SU-DHL-6 (cell line): ENCODE measurements around the gene C2orf49.

ENCODE experiments used
- H2AFZ ChIP-seq: fragments of 200-600 bp; sonication (generic); 2 replicates; pipeline ENCODE4 v1.6.1; 2014; ENCODE audit warnings: low read depth, mild to moderate bottlenecking, moderate library complexity, mixed read lengths, antibody characterized with exemption, low read length; ENCODE audit not compliant: severe bottlenecking
- H3F3A ChIP-seq: fragments of 200-600 bp; shearing (Covaris generic); 2 replicates; pipeline ENCODE4 v1.6.0; 2016; ENCODE audit warnings: antibody characterized with exemption, mild to moderate bottlenecking; ENCODE audit not compliant: insufficient read depth
- H3K27ac ChIP-seq: fragments of 200-600 bp; sonication (generic); 2 replicates; pipeline ENCODE4 v1.5.1; 2016; ENCODE audit warnings: low read depth, mild to moderate bottlenecking, low read length, moderate library complexity, mixed read lengths
- H3K27me3 ChIP-seq: fragments of 200-600 bp; sonication (generic), shearing (Covaris generic); 2 replicates; pipeline ENCODE4 v1.6.0; 2014; ENCODE audit warnings: mild to moderate bottlenecking, low read length
- H3K36me3 ChIP-seq: fragments of 200-600 bp; sonication (generic); 2 replicates; pipeline ENCODE4 v1.6.1; 2014; ENCODE audit warnings: mild to moderate bottlenecking, low read length, mixed read lengths
- H3K4me2 ChIP-seq: fragments of 300-600, 200-600 bp; shearing (Covaris generic), sonication (generic); 2 replicates; pipeline ENCODE4 v1.6.0; 2014; ENCODE audit warnings: low read length, low read depth, mild to moderate bottlenecking; ENCODE audit not compliant: poor library complexity, severe bottlenecking
- H3K4me3 ChIP-seq: fragments of 200-600 bp; sonication (generic); 2 replicates; pipeline ENCODE4 v1.5.1; 2014; ENCODE audit warnings: antibody characterized with exemption, low read length, mild to moderate bottlenecking, mixed read lengths; ENCODE audit not compliant: insufficient read depth, poor library complexity, severe bottlenecking
- H3K79me2 ChIP-seq: fragments of 200-600 bp; sonication (generic); 2 replicates; pipeline ENCODE4 v1.6.1; 2014; ENCODE audit warnings: mild to moderate bottlenecking, low read length, moderate library complexity; ENCODE audit not compliant: insufficient read depth
- H3K9ac ChIP-seq: fragments of 200-600 bp; sonication (generic); 2 replicates; pipeline ENCODE4 v1.7.0; 2014; ENCODE audit warnings: mild to moderate bottlenecking, low read length
- H3K9me2 ChIP-seq: fragments of 200-600 bp; sonication (generic); replicated peaks from 2 replicates; pipeline ENCODE4 v1.6.1; 2014; ENCODE audit warnings: low read length; ENCODE audit not compliant: insufficient read depth
- H3K9me3 ChIP-seq: fragments of 200-600 bp; sonication (generic); 2 replicates; pipeline ENCODE4 v1.6.1; 2014; ENCODE audit warnings: low read length, mixed read lengths; ENCODE audit not compliant: insufficient read depth
- H4K20me1 ChIP-seq: fragments of 200-600 bp; sonication (generic); 2 replicates; pipeline ENCODE4 v1.6.1; 2014; ENCODE audit warnings: low read depth, mild to moderate bottlenecking, antibody characterized with exemption, low read length, moderate library complexity, mixed read lengths
- EZH2phosphoT487 ChIP-seq: fragments of 200-600 bp; sonication (generic), shearing (Covaris generic); conservative IDR thresholded peaks from 2 replicates; pipeline ENCODE4 v1.6.1; 2018; ENCODE audit warnings: mild to moderate bottlenecking, antibody characterized with exemption, low read length, moderate library complexity, mixed read lengths
- TF ChIP-seq, protein P1 (sequence below): fragments of 200-600 bp; sonication (generic); IDR thresholded peaks from one replicate; pipeline ENCODE4 v1.5.1; 2017; ENCODE audit warnings: antibody characterized with exemption, mild to moderate bottlenecking, low read length, moderate library complexity; ENCODE audit not compliant: insufficient read depth, poor library complexity, severe bottlenecking

C2orf49 gene

DNA sequence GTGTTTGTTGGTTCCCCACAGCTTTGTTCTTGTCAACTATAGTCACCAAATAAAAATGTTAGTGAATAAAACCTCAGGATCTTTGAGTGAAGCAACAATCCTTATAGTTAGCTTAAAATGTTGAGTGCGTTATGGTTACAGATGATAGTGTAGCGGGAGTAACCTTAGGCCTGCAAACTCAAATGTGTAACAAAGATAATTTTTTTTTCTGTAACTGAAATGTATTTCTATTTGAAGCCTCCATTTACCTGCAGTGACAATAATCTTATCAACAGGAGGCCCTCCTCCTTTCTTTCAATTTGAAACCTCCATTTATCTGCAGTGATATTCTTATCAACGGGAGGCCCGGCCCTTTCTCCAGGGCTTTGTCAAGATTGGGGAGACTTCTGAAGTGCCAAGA, 3.1 kb upstream of the C2orf49 start:
- Histone ChIP-seq H3K4me2 (no peak overlapping the region), H3K9me2 (no peaks in the 10 kb centered on the region), H3K79me2 (peaks cover 30% of the 10 kb centered on the region), H3K36me3 (no peaks in the 10 kb centered on the region), H3K9ac (no peak overlapping the region), H3K27me3 (no peaks in the 10 kb centered on the region), H3K4me3 (no peak overlapping the region), H2AFZ (no peak overlapping the region), H3F3A (peaks cover 13% of the 10 kb centered on the region), H4K20me1 (peaks cover 3% of the 10 kb centered on the region; the same call in 1 of the 2 replicates), H3K9me3 (no peaks in the 10 kb centered on the region), H3K27ac (no peak overlapping the region)
- no peak for TF ChIP-seq EZH2phosphoT487
- TF ChIP-seq, protein P1, sequence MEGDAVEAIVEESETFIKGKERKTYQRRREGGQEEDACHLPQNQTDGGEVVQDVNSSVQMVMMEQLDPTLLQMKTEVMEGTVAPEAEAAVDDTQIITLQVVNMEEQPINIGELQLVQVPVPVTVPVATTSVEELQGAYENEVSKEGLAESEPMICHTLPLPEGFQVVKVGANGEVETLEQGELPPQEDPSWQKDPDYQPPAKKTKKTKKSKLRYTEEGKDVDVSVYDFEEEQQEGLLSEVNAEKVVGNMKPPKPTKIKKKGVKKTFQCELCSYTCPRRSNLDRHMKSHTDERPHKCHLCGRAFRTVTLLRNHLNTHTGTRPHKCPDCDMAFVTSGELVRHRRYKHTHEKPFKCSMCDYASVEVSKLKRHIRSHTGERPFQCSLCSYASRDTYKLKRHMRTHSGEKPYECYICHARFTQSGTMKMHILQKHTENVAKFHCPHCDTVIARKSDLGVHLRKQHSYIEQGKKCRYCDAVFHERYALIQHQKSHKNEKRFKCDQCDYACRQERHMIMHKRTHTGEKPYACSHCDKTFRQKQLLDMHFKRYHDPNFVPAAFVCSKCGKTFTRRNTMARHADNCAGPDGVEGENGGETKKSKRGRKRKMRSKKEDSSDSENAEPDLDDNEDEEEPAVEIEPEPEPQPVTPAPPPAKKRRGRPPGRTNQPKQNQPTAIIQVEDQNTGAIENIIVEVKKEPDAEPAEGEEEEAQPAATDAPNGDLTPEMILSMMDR = no peak

DNA sequence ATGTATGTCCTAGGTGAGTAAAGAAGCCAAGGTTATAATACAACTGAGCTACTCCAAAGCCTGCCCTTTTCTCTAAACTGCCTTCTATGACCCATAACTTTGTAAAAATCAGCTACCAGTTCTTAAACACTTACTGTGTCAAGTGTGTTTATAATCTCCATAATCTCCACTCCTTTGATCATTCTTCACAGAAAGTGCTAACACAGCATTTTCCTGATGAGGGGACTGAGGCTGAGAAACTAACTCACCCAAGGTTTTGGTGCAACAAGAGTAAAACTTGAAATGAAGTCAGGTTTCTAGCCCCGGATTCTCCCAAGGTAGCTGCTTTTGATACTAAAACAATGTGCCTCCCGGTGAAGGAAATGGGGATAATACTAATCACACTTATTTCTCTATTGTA, 1.9 kb upstream of the C2orf49 start:
- Histone ChIP-seq H2AFZ (no peak overlapping the region), H3K9me2 (no peaks in the 10 kb centered on the region), H3K4me2 (no peak overlapping the region), H3K36me3 (peaks cover 8% of the 10 kb centered on the region; the same call in 1 of the 2 replicates), H3F3A (peaks cover 11% of the 10 kb centered on the region), H3K27ac (no peak overlapping the region), H4K20me1 (peaks cover 3% of the 10 kb centered on the region; the same call in 1 of the 2 replicates), H3K4me3 (no peak overlapping the region), H3K9me3 (no peaks in the 10 kb centered on the region), H3K79me2 (peaks cover 42% of the 10 kb centered on the region), H3K9ac (no peak overlapping the region), H3K27me3 (no peaks in the 10 kb centered on the region)
- no peak for TF ChIP-seq EZH2phosphoT487
- TF ChIP-seq, protein P1 = no peak

DNA sequence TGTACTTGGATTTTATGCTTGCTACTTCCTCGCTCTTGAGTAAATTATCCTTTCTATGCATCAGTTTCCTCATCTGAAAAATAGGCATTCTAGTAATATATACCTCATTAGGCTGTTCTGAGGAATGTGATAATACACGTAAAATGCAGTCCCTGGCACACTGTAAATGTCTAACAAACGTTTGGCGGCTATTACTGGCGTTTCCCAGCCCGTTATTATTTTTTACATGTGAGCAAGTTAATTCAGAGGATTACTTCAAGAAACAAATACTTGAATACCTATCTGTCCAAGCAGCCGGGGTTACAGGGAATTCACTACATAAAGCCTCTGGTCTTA, 586 bp upstream of the C2orf49 start:
- peaks cover 52% of the 10 kb centered on the region for H3K79me2 ChIP-seq

More for the DNA sequence above, 586 bp upstream of the C2orf49 start:
- no peaks in the 10 kb centered on the region for H3K27me3 ChIP-seq
- no peaks in the 10 kb centered on the region for H3K9me2 ChIP-seq
- H3K9ac ChIP-seq = peak overlapping the region; percentile 81
- H4K20me1 ChIP-seq = peaks cover 3% of the 10 kb centered on the region; the same call in 1 of the 2 replicates
- peak overlapping the region; percentile 99 for H3K4me3 ChIP-seq
- H3K9me3 ChIP-seq = no peaks in the 10 kb centered on the region
- H3K36me3 ChIP-seq = peaks cover 12% of the 10 kb centered on the region; the same call in 1 of the 2 replicates
- TF ChIP-seq EZH2phosphoT487 = no peak
- TF ChIP-seq, protein P1 = no peak
- H2AFZ ChIP-seq = peak overlapping the region; percentile 91
- peak overlapping the region; percentile 79 for H3K4me2 ChIP-seq
- H3K27ac ChIP-seq = peak overlapping the region; percentile 68; the same call in 1 of the 2 replicates
- no peaks in the 10 kb centered on the region for H3F3A ChIP-seq
